Smooth muscle cell (in vitro differentiated cells): ENCODE measurements around the gene SEC31A. TPM values are rescaled to one million over a fixed set of nuclear protein-coding genes. Genes with fewer than 3 reads are reported as not detected.

ENCODE experiments used
- DNase-seq: peaks from one replicate; lab custom pipeline; 2025; ENCODE audit not compliant: unreplicated experiment; lab: John Stamatoyannopoulos, UW
- H2AFZ ChIP-seq: fragments of 200-600 bp; sonication (generic); 2 replicates; pipeline ENCODE4 v1.6.0; 2016; ENCODE audit warnings: antibody characterized with exemption, low read depth, mild to moderate bottlenecking
- H3F3A ChIP-seq: fragments of 200-600 bp; sonication (generic); 2 replicates; pipeline ENCODE4 v1.6.0; 2017; ENCODE audit warnings: antibody characterized with exemption, low read depth
- H3K27ac ChIP-seq: fragments of 200-600 bp; sonication (generic); 2 replicates; pipeline ENCODE4 v1.5.1; 2016; ENCODE audit warnings: low read depth, mild to moderate bottlenecking
- H3K27me3 ChIP-seq: fragments of 200-600 bp; sonication (generic); 2 replicates; pipeline ENCODE4 v1.6.1; 2016; ENCODE audit warnings: low read depth, mild to moderate bottlenecking
- H3K36me3 ChIP-seq: fragments of 200-600 bp; sonication (generic); 2 replicates; pipeline ENCODE4 v1.5.1; 2016; ENCODE audit warnings: low read depth
- H3K4me1 ChIP-seq: fragments of 200-600 bp; sonication (generic); 2 replicates; pipeline ENCODE4 v1.5.1; 2016; ENCODE audit warnings: low read depth
- H3K4me2 ChIP-seq: fragments of 200-600 bp; sonication (generic); 2 replicates; pipeline ENCODE4 v1.6.0; 2016; ENCODE audit warnings: mild to moderate bottlenecking
- H3K4me3 ChIP-seq: fragments of 200-600 bp; sonication (generic); 2 replicates; pipeline ENCODE4 v1.5.1; 2016; ENCODE audit warnings: mild to moderate bottlenecking
- H3K79me2 ChIP-seq: fragments of 200-600 bp; sonication (generic); 2 replicates; pipeline ENCODE4 v1.6.0; 2016; ENCODE audit warnings: low read depth, mild to moderate bottlenecking
- H3K9ac ChIP-seq: fragments of 200-600 bp; sonication (generic); 2 replicates; pipeline ENCODE4 v1.6.0; 2016; ENCODE audit warnings: low read depth
- H3K9me3 ChIP-seq: fragments of 200-600 bp; sonication (generic); replicated peaks from 2 replicates; pipeline ENCODE4 v1.5.1; 2016; ENCODE audit warnings: low read depth
- H4K20me1 ChIP-seq: fragments of 200-600 bp; sonication (generic); 2 replicates; pipeline ENCODE4 v1.6.0; 2016; ENCODE audit warnings: low read depth
- CTCF ChIP-seq: fragments of 200-600 bp; sonication (generic); IDR thresholded peaks from 2 replicates; pipeline ENCODE4 v1.5.1; 2017; ENCODE audit warnings: borderline replicate concordance, mild to moderate bottlenecking, antibody characterized with exemption; ENCODE audit not compliant: insufficient read depth, poor library complexity, severe bottlenecking
- WGBS: methylation state at CpG from one replicate; pipeline ENCODE4 v1.1.7; 2016; ENCODE audit warnings: low lambda C conversion rate; 5-methylcytosine and 5-hydroxymethylcytosine counted together
- polyA plus RNA-seq: library from polyadenylated mRNA; unstranded; fragments of >200 nt; fragmentation: Nextera tagmentation; extraction: Ambion mirVana; gene quantifications from 2 replicates; pipeline ENCODE4 v1.2.1, GENCODE V29; 2016
- total RNA-seq: library from RNA; depleted of rRNA; stranded (reverse); fragments of >200 nt; gene quantifications from 2 replicates; pipeline ENCODE4 v1.2.3, GENCODE V29; 2014

The SEC31A gene
- total and polyA plus RNA-seq, 2 experiments from 2014 or later: 315 to 490 TPM

DNA sequence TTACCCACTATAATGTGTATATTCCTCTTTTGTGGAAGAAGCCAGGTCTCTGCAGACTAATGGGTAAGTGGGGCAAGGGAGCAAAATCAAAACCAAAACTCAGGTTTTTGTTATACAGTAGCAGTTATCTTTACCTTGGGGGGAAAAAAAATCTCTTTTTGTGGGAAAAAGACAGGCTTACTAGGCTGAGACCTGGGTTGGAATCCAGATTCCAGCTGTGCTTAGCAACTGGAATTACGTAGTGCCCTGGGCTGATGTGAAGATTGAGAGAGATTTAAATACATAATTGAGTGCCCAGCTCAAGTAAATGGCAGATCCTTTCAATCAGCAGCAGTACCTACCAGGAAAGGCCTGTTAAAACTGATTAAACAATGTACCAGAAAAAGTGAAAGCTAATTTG, 76.9 kb downstream of the SEC31A start:
- Histone ChIP-seq H2AFZ (no peak overlapping the region), H3K27me3 (no peaks in the 10 kb centered on the region), H3K4me2 (no peak overlapping the region), H3K27ac (peak overlapping the region; percentile 33), H3K9me3 (no peaks in the 10 kb centered on the region), H3K36me3 (peaks cover 10% of the 10 kb centered on the region), H3K4me1 (peaks cover 13% of the 10 kb centered on the region), H4K20me1 (peaks cover 19% of the 10 kb centered on the region), H3F3A (peaks cover 39% of the 10 kb centered on the region), H3K79me2 (no peaks in the 10 kb centered on the region), H3K4me3 (no peak overlapping the region), H3K9ac (no peak overlapping the region)
- WGBS: 48% methylated on average over 1 of the region's 1 CpG
- TF ChIP-seq CTCF: no peak
- DNase-seq: no peak

DNA sequence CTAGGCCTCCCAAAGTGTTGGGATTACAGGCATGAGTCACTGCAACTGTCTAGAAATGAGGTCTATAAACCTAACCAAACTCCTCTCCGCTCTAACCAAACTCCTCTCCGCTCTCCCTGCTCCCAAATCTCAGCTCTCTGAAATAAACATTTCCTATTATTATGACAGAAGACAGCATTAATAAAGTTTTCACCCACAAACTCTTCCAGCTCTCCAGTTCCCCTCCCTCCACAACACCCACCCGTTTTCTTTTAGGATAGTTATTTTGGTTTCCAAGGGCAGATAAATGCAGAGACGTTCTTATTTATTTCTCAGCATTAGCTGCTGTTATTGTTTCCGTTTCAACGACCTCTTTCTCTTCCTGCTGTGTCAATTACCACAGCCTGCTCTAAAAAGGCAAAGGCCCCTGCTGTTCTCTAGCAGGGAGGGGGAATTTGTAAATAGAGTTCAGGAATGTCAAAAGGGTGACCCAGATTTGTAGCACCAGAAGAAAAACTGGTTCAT, 79.1 kb downstream of the SEC31A start:
- peaks cover 13% of the 10 kb centered on the region for H3K4me1 ChIP-seq
- H3K9ac ChIP-seq: no peak overlapping the region
- peak overlapping the region; percentile 55 for H3K4me2 ChIP-seq
- no peaks in the 10 kb centered on the region for H3K36me3 ChIP-seq
- no peaks in the 10 kb centered on the region for H3K79me2 ChIP-seq
- H3K27me3 ChIP-seq: no peaks in the 10 kb centered on the region
- no peak for TF ChIP-seq CTCF
- H3K27ac ChIP-seq: peak overlapping the region; percentile 69
- H3F3A ChIP-seq: peaks cover 22% of the 10 kb centered on the region
- no peak overlapping the region for H2AFZ ChIP-seq
- WGBS: 10% methylated on average over 6 of the region's 6 CpGs
- no peak overlapping the region for H3K4me3 ChIP-seq
- peaks cover 8% of the 10 kb centered on the region for H4K20me1 ChIP-seq
- DNase-seq: no peak
- H3K9me3 ChIP-seq: no peaks in the 10 kb centered on the region

GRCh38 chr4:82811392-82811791, 79.6 kb downstream of the SEC31A start:
- no peak overlapping the region for H2AFZ ChIP-seq
- WGBS: 67% methylated on average over 1 of the region's 1 CpG
- no peaks in the 10 kb centered on the region for H3K79me2 ChIP-seq
- peaks cover 8% of the 10 kb centered on the region for H4K20me1 ChIP-seq
- no peaks in the 10 kb centered on the region for H3K9me3 ChIP-seq
- no peaks in the 10 kb centered on the region for H3K27me3 ChIP-seq
- peaks cover 18% of the 10 kb centered on the region for H3F3A ChIP-seq
- no peak overlapping the region for H3K9ac ChIP-seq
- no peak overlapping the region for H3K4me3 ChIP-seq
- no peak overlapping the region for H3K4me2 ChIP-seq
- H3K4me1 ChIP-seq: peaks cover 13% of the 10 kb centered on the region
- H3K27ac ChIP-seq: no peak overlapping the region
- DNase-seq: no peak
- no peaks in the 10 kb centered on the region for H3K36me3 ChIP-seq
- no peak for TF ChIP-seq CTCF

DNA sequence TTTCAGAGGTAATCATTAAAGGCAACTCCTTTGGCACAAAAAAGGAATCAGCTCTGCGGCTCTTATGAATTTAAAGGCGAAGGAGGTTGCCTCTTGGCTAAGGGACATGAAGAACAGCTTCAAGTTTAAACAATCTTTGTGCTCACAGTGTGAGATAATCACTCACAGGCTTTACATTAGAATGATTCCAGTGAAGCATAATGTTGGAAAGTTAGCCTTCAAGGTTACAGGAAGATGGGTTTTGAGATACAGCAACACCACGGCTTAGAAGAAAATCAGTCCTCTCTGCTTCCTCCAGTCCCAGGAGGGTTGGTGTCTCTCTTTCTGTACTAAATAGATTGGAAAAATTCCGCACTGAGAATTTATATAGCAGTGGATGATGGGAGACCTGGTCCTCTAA, 80.8 kb downstream of the SEC31A start:
- no peak overlapping the region for H3K9ac ChIP-seq
- no peaks in the 10 kb centered on the region for H3K79me2 ChIP-seq
- no peak overlapping the region for H3K27ac ChIP-seq
- peaks cover 4% of the 10 kb centered on the region for H4K20me1 ChIP-seq
- no peak overlapping the region for H2AFZ ChIP-seq
- peaks cover 13% of the 10 kb centered on the region for H3K4me1 ChIP-seq
- H3K4me2 ChIP-seq: no peak overlapping the region
- no peak for TF ChIP-seq CTCF
- no peaks in the 10 kb centered on the region for H3K36me3 ChIP-seq
- no peaks in the 10 kb centered on the region for H3K27me3 ChIP-seq
- WGBS: 67% methylated on average over 4 of the region's 4 CpGs
- H3K4me3 ChIP-seq: no peak overlapping the region
- H3F3A ChIP-seq: peaks cover 16% of the 10 kb centered on the region
- DNase-seq: no peak
- H3K9me3 ChIP-seq: no peaks in the 10 kb centered on the region
